SU-DHL-6 (cell line): Measurements from ENCODE around the gene TRMT112.

ENCODE experiments used
- H2AFZ ChIP-seq: fragments of 200-600 bp; sonication (generic); 2 replicates; pipeline ENCODE4 v1.6.1; 2014; ENCODE audit warnings: low read depth, mild to moderate bottlenecking, moderate library complexity, mixed read lengths, antibody characterized with exemption, low read length; ENCODE audit not compliant: severe bottlenecking
- H3F3A ChIP-seq: fragments of 200-600 bp; shearing (Covaris generic); 2 replicates; pipeline ENCODE4 v1.6.0; 2016; ENCODE audit warnings: antibody characterized with exemption, mild to moderate bottlenecking; ENCODE audit not compliant: insufficient read depth
- H3K27ac ChIP-seq: fragments of 200-600 bp; sonication (generic); 2 replicates; pipeline ENCODE4 v1.5.1; 2016; ENCODE audit warnings: low read depth, mild to moderate bottlenecking, low read length, moderate library complexity, mixed read lengths
- H3K27me3 ChIP-seq: fragments of 200-600 bp; sonication (generic), shearing (Covaris generic); 2 replicates; pipeline ENCODE4 v1.6.0; 2014; ENCODE audit warnings: mild to moderate bottlenecking, low read length
- H3K36me3 ChIP-seq: fragments of 200-600 bp; sonication (generic); 2 replicates; pipeline ENCODE4 v1.6.1; 2014; ENCODE audit warnings: mild to moderate bottlenecking, low read length, mixed read lengths
- H3K4me2 ChIP-seq: fragments of 300-600, 200-600 bp; shearing (Covaris generic), sonication (generic); 2 replicates; pipeline ENCODE4 v1.6.0; 2014; ENCODE audit warnings: low read length, low read depth, mild to moderate bottlenecking; ENCODE audit not compliant: poor library complexity, severe bottlenecking
- H3K4me3 ChIP-seq: fragments of 200-600 bp; sonication (generic); 2 replicates; pipeline ENCODE4 v1.5.1; 2014; ENCODE audit warnings: antibody characterized with exemption, low read length, mild to moderate bottlenecking, mixed read lengths; ENCODE audit not compliant: insufficient read depth, poor library complexity, severe bottlenecking
- H3K79me2 ChIP-seq: fragments of 200-600 bp; sonication (generic); 2 replicates; pipeline ENCODE4 v1.6.1; 2014; ENCODE audit warnings: mild to moderate bottlenecking, low read length, moderate library complexity; ENCODE audit not compliant: insufficient read depth
- H3K9ac ChIP-seq: fragments of 200-600 bp; sonication (generic); 2 replicates; pipeline ENCODE4 v1.7.0; 2014; ENCODE audit warnings: mild to moderate bottlenecking, low read length
- H3K9me2 ChIP-seq: fragments of 200-600 bp; sonication (generic); replicated peaks from 2 replicates; pipeline ENCODE4 v1.6.1; 2014; ENCODE audit warnings: low read length; ENCODE audit not compliant: insufficient read depth
- H3K9me3 ChIP-seq: fragments of 200-600 bp; sonication (generic); 2 replicates; pipeline ENCODE4 v1.6.1; 2014; ENCODE audit warnings: low read length, mixed read lengths; ENCODE audit not compliant: insufficient read depth
- H4K20me1 ChIP-seq: fragments of 200-600 bp; sonication (generic); 2 replicates; pipeline ENCODE4 v1.6.1; 2014; ENCODE audit warnings: low read depth, mild to moderate bottlenecking, antibody characterized with exemption, low read length, moderate library complexity, mixed read lengths
- EZH2phosphoT487 ChIP-seq: fragments of 200-600 bp; sonication (generic), shearing (Covaris generic); conservative IDR thresholded peaks from 2 replicates; pipeline ENCODE4 v1.6.1; 2018; ENCODE audit warnings: mild to moderate bottlenecking, antibody characterized with exemption, low read length, moderate library complexity, mixed read lengths
- TF ChIP-seq, protein P1 (sequence below): fragments of 200-600 bp; sonication (generic); IDR thresholded peaks from one replicate; pipeline ENCODE4 v1.5.1; 2017; ENCODE audit warnings: antibody characterized with exemption, mild to moderate bottlenecking, low read length, moderate library complexity; ENCODE audit not compliant: insufficient read depth, poor library complexity, severe bottlenecking

The TRMT112 gene

DNA sequence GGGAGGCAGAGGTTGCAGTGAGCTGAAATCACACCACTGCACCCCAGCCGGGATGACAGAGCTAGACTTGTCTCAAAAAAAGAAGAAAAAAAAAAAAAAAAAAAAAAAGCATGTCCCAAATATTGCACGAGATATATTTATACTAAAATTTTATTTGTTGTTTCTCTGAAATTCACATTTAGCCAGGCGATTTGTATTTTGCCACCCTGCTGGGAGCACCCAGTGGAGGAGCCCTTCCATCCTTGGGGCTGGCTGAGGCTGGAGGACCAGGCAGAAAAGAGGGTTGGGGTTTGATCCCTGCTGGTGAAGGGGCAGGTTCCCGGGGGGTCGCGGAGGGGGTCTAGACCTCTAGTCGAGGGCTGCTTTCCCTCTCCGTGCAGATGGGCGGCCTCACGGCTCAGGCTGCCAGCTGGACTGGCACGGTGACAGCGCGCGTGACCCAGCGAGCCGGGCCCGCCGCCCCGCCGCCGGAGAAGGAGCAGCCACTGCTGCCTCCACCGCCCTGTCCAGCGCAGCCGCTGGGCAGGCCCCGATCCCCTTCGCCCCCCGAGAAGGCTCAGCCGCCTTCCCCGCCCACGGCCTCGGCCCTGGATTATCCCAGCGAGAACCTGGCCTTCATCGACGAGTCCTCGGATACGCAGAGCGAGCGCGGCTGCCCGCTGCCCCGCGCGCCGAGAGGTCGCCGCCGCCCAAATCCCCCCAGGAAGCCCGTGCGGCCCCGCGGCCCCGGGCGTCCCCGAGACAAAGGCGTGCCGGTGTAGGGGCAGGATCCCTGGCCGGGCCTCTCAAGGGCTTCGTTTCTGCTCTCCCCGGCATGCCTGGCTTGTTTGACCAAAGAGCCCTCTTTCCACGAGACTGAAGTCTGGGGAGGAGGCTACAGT is 18.2 kb downstream of the TRMT112 start:
- H4K20me1 ChIP-seq, result no peaks in the 10 kb centered on the region
- H3K9ac ChIP-seq, result no peak overlapping the region
- H3K27me3 ChIP-seq, result no peaks in the 10 kb centered on the region
- TF ChIP-seq EZH2phosphoT487, result no peak
- TF ChIP-seq, protein P1, sequence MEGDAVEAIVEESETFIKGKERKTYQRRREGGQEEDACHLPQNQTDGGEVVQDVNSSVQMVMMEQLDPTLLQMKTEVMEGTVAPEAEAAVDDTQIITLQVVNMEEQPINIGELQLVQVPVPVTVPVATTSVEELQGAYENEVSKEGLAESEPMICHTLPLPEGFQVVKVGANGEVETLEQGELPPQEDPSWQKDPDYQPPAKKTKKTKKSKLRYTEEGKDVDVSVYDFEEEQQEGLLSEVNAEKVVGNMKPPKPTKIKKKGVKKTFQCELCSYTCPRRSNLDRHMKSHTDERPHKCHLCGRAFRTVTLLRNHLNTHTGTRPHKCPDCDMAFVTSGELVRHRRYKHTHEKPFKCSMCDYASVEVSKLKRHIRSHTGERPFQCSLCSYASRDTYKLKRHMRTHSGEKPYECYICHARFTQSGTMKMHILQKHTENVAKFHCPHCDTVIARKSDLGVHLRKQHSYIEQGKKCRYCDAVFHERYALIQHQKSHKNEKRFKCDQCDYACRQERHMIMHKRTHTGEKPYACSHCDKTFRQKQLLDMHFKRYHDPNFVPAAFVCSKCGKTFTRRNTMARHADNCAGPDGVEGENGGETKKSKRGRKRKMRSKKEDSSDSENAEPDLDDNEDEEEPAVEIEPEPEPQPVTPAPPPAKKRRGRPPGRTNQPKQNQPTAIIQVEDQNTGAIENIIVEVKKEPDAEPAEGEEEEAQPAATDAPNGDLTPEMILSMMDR, result no peak
- no peak overlapping the region for H3K4me3 ChIP-seq
- no peak overlapping the region for H3K4me2 ChIP-seq
- H3K27ac ChIP-seq, result no peak overlapping the region
- no peaks in the 10 kb centered on the region for H3K36me3 ChIP-seq
- H3K9me2 ChIP-seq, result no peaks in the 10 kb centered on the region
- H3K79me2 ChIP-seq, result no peaks in the 10 kb centered on the region
- no peak overlapping the region for H2AFZ ChIP-seq
- H3K9me3 ChIP-seq, result no peaks in the 10 kb centered on the region
- H3F3A ChIP-seq, result no peaks in the 10 kb centered on the region

DNA sequence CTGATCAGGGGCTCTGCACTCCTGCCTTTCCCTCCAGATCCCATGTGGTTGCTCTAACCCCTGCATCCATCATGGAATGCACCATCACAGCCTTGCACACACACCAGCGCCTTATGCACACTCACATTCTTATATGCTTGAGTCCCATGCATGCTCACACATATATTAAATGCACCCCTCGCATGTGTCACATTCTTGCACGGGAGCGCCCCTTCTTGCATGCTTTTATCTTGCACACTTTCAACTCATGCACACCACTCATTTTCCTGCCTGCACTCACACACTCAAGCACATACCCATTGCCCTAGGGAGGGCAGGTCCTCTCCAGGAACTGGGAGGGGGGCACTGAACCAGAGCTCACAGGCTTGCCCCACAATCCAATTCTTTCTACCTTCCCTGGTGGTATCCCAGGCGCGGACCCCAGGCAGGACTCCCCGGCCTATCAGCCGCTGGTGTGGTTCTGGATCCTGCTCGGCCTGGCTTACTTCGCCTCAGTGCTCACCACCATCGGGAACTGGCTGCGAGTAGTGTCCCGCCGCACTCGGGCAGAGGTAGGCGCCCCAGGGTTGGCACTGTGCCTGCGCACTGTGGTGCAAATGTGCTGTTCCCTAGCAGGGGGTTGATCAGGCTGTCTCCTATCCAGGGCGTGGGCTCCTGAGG is 19.5 kb downstream of the TRMT112 start:
- H3F3A ChIP-seq, result no peaks in the 10 kb centered on the region
- no peaks in the 10 kb centered on the region for H3K9me3 ChIP-seq
- no peak overlapping the region for H3K4me2 ChIP-seq
- H3K9me2 ChIP-seq, result no peaks in the 10 kb centered on the region
- H3K79me2 ChIP-seq, result no peaks in the 10 kb centered on the region
- no peaks in the 10 kb centered on the region for H4K20me1 ChIP-seq
- H3K27me3 ChIP-seq, result no peaks in the 10 kb centered on the region
- no peak overlapping the region for H3K4me3 ChIP-seq
- H3K9ac ChIP-seq, result no peak overlapping the region
- no peaks in the 10 kb centered on the region for H3K36me3 ChIP-seq
- no peak overlapping the region for H3K27ac ChIP-seq
- TF ChIP-seq EZH2phosphoT487, result no peak
- TF ChIP-seq, protein P1, result no peak
- H2AFZ ChIP-seq, result no peak overlapping the region

DNA sequence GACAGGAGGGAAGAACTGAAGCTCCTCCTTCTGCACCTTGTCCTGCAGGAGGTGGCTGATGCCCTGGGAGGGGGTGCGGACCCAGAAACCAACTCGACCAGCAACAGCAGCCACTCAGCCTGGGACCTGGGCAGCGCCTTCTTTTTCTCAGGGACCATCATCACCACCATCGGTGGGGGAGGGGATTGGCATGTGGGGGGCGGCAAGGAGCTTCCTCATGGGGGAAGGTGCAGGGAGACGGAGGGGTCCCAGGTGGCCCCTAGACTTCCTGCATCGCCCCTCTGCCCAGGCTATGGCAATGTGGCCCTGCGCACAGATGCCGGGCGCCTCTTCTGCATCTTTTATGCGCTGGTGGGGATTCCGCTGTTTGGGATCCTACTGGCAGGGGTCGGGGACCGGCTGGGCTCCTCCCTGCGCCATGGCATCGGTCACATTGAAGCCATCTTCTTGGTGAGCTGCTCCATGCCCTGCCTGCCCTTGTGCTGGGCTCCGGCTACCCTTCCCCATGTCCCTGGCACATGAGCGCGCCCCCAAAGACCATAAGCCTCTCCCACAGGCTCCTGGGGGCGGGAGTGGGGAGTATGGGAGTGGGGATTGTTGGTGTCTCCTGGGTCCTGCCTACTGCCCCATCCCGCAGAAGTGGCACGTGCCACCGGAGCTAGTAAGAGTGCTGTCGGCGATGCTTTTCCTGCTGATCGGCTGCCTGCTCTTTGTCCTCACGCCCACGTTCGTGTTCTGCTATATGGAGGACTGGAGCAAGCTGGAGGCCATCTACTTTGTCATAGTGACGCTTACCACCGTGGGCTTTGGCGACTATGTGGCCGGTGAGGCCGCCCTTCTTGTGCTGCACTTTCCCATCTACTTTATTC is 20.3 kb downstream of the TRMT112 start:
- no peaks in the 10 kb centered on the region for H3K27me3 ChIP-seq
- H3K36me3 ChIP-seq, result no peaks in the 10 kb centered on the region
- no peaks in the 10 kb centered on the region for H3K9me3 ChIP-seq
- no peak overlapping the region for H3K4me3 ChIP-seq
- H3K4me2 ChIP-seq, result no peak overlapping the region
- H4K20me1 ChIP-seq, result no peaks in the 10 kb centered on the region
- no peak overlapping the region for H3K27ac ChIP-seq
- H3F3A ChIP-seq, result no peaks in the 10 kb centered on the region
- H3K9me2 ChIP-seq, result no peaks in the 10 kb centered on the region
- TF ChIP-seq EZH2phosphoT487, result no peak
- TF ChIP-seq, protein P1, result no peak
- H3K79me2 ChIP-seq, result no peaks in the 10 kb centered on the region
- no peak overlapping the region for H3K9ac ChIP-seq
- no peak overlapping the region for H2AFZ ChIP-seq
